ENCODE data around the gene VWF. TPM values are rescaled to one million over a fixed set of nuclear protein-coding genes. Genes with fewer than 3 reads are reported as not detected.
A peak's percentile ranks its signal among the peaks of the same experiment; 100 is the strongest.

Gene VWF
- total RNA-seq, 1 experiment from 2014 or later = not detected

DNA sequence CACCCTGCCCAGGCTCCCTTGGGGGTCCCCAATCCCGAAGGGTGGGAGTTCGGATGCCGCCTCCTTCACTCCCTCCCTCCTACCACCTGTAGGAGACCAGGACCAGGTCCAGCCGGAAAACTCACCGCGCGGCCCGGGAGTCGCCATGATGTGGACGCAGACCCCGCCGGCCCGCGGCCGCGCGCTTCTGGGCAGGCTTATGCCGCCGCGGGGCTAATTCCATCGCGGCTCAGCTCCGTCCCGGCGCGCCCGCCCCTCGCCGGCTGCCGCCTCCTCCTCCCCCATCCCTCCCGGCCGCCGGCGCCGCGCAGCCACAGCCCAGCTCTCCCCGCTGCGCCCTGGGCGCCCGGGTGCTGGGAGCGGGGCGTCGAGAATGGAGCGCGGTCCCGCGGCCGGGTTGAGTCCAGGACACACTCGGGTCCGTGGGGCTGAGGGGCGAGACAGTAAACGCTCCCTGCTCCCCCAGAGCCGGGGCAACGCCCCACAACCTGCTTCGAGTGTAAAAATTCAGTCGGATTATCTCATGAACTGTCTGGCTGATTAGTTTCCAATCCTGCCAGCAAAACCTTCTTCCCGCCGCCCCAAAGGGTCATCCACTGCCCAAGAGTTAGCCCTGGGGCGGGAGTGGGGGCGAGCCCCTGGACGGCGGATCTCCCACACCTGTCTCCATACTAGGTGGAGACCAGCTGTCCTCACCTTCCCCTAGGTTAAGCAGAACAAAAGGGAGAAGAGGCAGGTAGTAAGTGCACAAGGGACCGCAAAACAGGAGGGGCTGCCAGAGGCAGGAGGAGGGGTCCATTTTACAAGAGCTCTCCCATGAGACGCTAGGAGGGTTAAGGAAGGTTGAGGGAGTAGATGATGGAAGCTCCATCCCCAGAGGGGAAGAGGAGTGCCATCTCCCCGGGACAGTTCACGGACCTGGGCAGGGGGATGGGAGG is 179.1 kb downstream of the VWF start, which contains the start of gene ANO2:
Gene ANO2 (minus strand): TSS at position 189 of the 938 bp plus-strand sequence. CDS start 42 bp downstream, at position 147.
- Histone ChIP-seq H3K4me1 (ENCODE audit: insufficient read depth, low read length) (no peaks in the 10 kb centered on the region; the same call in 1 of the 2 replicates), H3F3A (ENCODE audit: low read length, unreplicated experiment) (no peaks in the 10 kb centered on the region), H3K36me3 (ENCODE audit: low read depth, low read length) (no peaks in the 10 kb centered on the region), H3K27me3 (ENCODE audit: low read length) (peaks cover 65% of the 10 kb centered on the region), H3K9me3 (ENCODE audit: low read length) (no peaks in the 10 kb centered on the region), H2AFZ (ENCODE audit: low read length) (no peak within 1 kb of the TSS), H3K4me3 (ENCODE audit: low read length) (peak within 1 kb of the TSS; percentile 40; the same call in 1 of the 2 replicates), H4K20me1 (ENCODE audit: low read length) (no peaks in the 10 kb centered on the region), H3K79me2 (ENCODE audit: low read length) (no peaks in the 10 kb centered on the region), H3K9ac (ENCODE audit: low read length) (no peak within 1 kb of the TSS), H3K27ac (ENCODE audit: low read length) (no peak within 1 kb of the TSS), H3K9me2 (replicated peaks; ENCODE audit: low read length) (no peaks in the 10 kb centered on the region), H3K4me2 (ENCODE audit: low read length) (peak within 1 kb of the TSS; percentile 44)
- CTCF ChIA-PET = no interaction called here
- no peak for ATAC-seq
- DNase-seq = no peak
- no TSS peak for BruUV-seq (replicated peaks)
- TF ChIP-seq EZH2phosphoT487 (IDR thresholded peaks at IDR 0.05; ENCODE audit: borderline replicate concordance, low read length) (peak; percentile 46; the same call in 1 of the 2 replicates), EZH2 (IDR thresholded peaks at IDR 0.05; ENCODE audit: low read length, unreplicated experiment) (peak; percentile 27)
- TF ChIP-seq, protein P1, sequence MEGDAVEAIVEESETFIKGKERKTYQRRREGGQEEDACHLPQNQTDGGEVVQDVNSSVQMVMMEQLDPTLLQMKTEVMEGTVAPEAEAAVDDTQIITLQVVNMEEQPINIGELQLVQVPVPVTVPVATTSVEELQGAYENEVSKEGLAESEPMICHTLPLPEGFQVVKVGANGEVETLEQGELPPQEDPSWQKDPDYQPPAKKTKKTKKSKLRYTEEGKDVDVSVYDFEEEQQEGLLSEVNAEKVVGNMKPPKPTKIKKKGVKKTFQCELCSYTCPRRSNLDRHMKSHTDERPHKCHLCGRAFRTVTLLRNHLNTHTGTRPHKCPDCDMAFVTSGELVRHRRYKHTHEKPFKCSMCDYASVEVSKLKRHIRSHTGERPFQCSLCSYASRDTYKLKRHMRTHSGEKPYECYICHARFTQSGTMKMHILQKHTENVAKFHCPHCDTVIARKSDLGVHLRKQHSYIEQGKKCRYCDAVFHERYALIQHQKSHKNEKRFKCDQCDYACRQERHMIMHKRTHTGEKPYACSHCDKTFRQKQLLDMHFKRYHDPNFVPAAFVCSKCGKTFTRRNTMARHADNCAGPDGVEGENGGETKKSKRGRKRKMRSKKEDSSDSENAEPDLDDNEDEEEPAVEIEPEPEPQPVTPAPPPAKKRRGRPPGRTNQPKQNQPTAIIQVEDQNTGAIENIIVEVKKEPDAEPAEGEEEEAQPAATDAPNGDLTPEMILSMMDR (conservative IDR thresholded peaks at IDR 0.05; ENCODE audit: low read depth, low read length) = no peak
- POLR2A ChIA-PET (ENCODE audit: unreplicated experiment) = no interaction called here
- intact Hi-C loops (cut with micrococcal nuclease) = no loop called here

DNA sequence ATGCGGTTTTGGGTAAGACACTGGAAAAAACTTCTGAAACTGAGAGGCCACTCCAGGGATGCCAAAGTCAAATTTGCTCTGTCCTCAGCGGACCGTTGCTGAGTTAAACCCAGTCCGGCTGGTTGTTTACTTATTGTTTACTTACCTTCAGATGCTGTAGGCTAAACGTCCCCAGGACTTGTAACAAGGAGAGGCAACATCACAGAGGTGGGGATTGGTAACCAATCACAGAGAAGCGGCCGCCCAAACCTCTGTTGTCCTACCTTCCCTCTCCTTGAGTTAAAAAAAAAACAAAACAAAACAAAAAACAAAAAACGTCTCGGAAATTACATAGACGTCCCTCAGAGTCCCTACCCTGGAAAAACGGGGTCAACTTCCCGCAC is 179.8 kb downstream of the VWF start:
- H3K4me1 ChIP-seq (ENCODE audit: insufficient read depth, low read length) = no peaks in the 10 kb centered on the region; the same call in 1 of the 2 replicates
- BruUV-seq (replicated peaks) = no TSS peak
- H3K9me3 ChIP-seq (ENCODE audit: low read length) = no peaks in the 10 kb centered on the region
- DNase-seq (no peak), ATAC-seq (no peak)
- ChIA-PET CTCF (no interaction called here), POLR2A (ENCODE audit: unreplicated experiment) (no interaction called here)
- TF ChIP-seq, protein P1 (conservative IDR thresholded peaks at IDR 0.05; ENCODE audit: low read depth, low read length) = no peak
- TF ChIP-seq EZH2phosphoT487 (IDR thresholded peaks at IDR 0.05; ENCODE audit: borderline replicate concordance, low read length) (no peak), EZH2 (IDR thresholded peaks at IDR 0.05; ENCODE audit: low read length, unreplicated experiment) (peak; percentile 13)
- H3K27ac ChIP-seq (ENCODE audit: low read length) = no peak overlapping the region
- H3K27me3 ChIP-seq (ENCODE audit: low read length) = peaks cover 58% of the 10 kb centered on the region
- no peak overlapping the region for H3K9ac ChIP-seq (ENCODE audit: low read length)
- H2AFZ ChIP-seq (ENCODE audit: low read length) = no peak overlapping the region
- H3K79me2 ChIP-seq (ENCODE audit: low read length) = no peaks in the 10 kb centered on the region
- no peaks in the 10 kb centered on the region for H3F3A ChIP-seq (ENCODE audit: low read length, unreplicated experiment)
- H4K20me1 ChIP-seq (ENCODE audit: low read length) = no peaks in the 10 kb centered on the region
- H3K4me2 ChIP-seq (ENCODE audit: low read length) = peak overlapping the region; percentile 44
- intact Hi-C loops (cut with micrococcal nuclease) = no loop called here
- no peaks in the 10 kb centered on the region for H3K36me3 ChIP-seq (ENCODE audit: low read depth, low read length)
- H3K9me2 ChIP-seq (replicated peaks; ENCODE audit: low read length) = no peaks in the 10 kb centered on the region
- peak overlapping the region; percentile 40; the same call in 1 of the 2 replicates for H3K4me3 ChIP-seq (ENCODE audit: low read length)

DNA sequence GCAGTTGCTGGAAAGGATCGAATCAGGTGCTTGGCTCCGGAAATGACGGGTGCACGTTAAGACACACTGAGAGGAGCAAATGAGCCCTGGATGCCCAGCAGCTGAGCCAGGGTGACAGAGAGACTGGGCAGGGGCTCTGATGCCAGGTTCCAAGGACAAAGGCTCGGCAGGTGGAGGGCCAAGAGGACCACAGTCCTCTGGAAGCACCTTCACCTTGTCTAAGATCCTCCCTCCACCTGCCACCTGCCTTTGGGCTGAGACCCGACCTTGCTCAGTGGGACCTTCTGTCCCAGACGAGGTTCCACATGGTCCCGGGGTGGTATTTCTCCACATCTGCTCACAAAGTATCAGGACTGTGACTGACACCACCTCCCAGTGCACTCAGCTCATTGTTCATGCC is 180.4 kb downstream of the VWF start:
- no peak for DNase-seq

More for the DNA sequence above, 180.4 kb downstream of the VWF start:
- Histone ChIP-seq H4K20me1 (ENCODE audit: low read length) (no peaks in the 10 kb centered on the region), H3K9me2 (replicated peaks; ENCODE audit: low read length) (no peaks in the 10 kb centered on the region), H2AFZ (ENCODE audit: low read length) (no peak overlapping the region), H3K27ac (ENCODE audit: low read length) (no peak overlapping the region), H3K9me3 (ENCODE audit: low read length) (no peaks in the 10 kb centered on the region), H3K9ac (ENCODE audit: low read length) (no peak overlapping the region), H3K4me1 (ENCODE audit: insufficient read depth, low read length) (no peaks in the 10 kb centered on the region; the same call in 1 of the 2 replicates), H3K4me3 (ENCODE audit: low read length) (no peak overlapping the region), H3K36me3 (ENCODE audit: low read depth, low read length) (no peaks in the 10 kb centered on the region), H3K4me2 (ENCODE audit: low read length) (no peak overlapping the region), H3K27me3 (ENCODE audit: low read length) (peaks cover 56% of the 10 kb centered on the region), H3F3A (ENCODE audit: low read length, unreplicated experiment) (no peaks in the 10 kb centered on the region), H3K79me2 (ENCODE audit: low read length) (no peaks in the 10 kb centered on the region)
- ATAC-seq = no peak
- ChIA-PET POLR2A (ENCODE audit: unreplicated experiment) (no interaction called here), CTCF (no interaction called here)
- intact Hi-C loops (cut with micrococcal nuclease) = no loop called here
- no peak for TF ChIP-seq EZH2 (IDR thresholded peaks at IDR 0.05; ENCODE audit: low read length, unreplicated experiment)
- TF ChIP-seq, protein P1 (conservative IDR thresholded peaks at IDR 0.05; ENCODE audit: low read depth, low read length) = no peak
- TF ChIP-seq EZH2phosphoT487 (IDR thresholded peaks at IDR 0.05; ENCODE audit: borderline replicate concordance, low read length) = no peak
- no TSS peak for BruUV-seq (replicated peaks)

Data from PC-3 (cell line).